Glomerular visceral epithelial cell (primary cell): ENCODE results near the gene ZNF780B.
"Not testable (repeated sequence)": the region's sequence is repeated elsewhere in the genome, so short reads cannot be mapped to it uniquely, and the experiment has no call there.

Experiments used
- DNase-seq: peaks from one replicate; pipeline ENCODE4 v3.0.0-alpha.2; 2016; ENCODE audit errors: extremely low spot score

The ZNF780B gene

GRCh38 chr19:40055832-40056504 lies at the start of gene ZNF780B:
ZNF780B (minus strand) TSS chr19:40056231; CDS start chr19:40050332, 5,899 bp downstream.
- DNase-seq: peak; percentile 63

GRCh38 chr19:40104754-40105153 lies 48.7 kb upstream of the ZNF780B start:
- DNase-seq: no peak

- no peak for DNase-seq
Observed at GRCh38 chr19:40103600-40103999, 47.6 kb upstream of the ZNF780B start.

- no peak for DNase-seq
Observed at GRCh38 chr19:40101813-40102212, 45.8 kb upstream of the ZNF780B start.

GRCh38 chr19:40093416-40093815 lies 37.4 kb upstream of the ZNF780B start:
- DNase-seq: no peak

- DNase-seq: no peak
Observed at GRCh38 chr19:40091205-40092129, 35.4 kb upstream of the ZNF780B start.

GRCh38 chr19:40090241-40091204 lies 34.5 kb upstream of the ZNF780B start, which contains the start of gene ZNF780A:
ZNF780A (minus strand) TSS chr19:40090943; CDS start chr19:40084753, 6,190 bp downstream.
- DNase-seq: peak; percentile 79

- DNase-seq: peak; percentile 35
Observed at GRCh38 chr19:40089462-40089861, 33.4 kb upstream of the ZNF780B start.

GRCh38 chr19:40088299-40089047 lies 32.4 kb upstream of the ZNF780B start:
- DNase-seq: no peak

- DNase-seq: no peak
Observed at GRCh38 chr19:40084948-40085347, 28.9 kb upstream of the ZNF780B start.

- no peak for DNase-seq
Observed at GRCh38 chr19:40081411-40081810, 25.4 kb upstream of the ZNF780B start.

GRCh38 chr19:40080289-40080688 lies 24.3 kb upstream of the ZNF780B start:
- DNase-seq: no peak

GRCh38 chr19:40078377-40078776 lies 22.3 kb upstream of the ZNF780B start:
- DNase-seq: no peak

GRCh38 chr19:40070058-40070457 lies 14.0 kb upstream of the ZNF780B start:
- no peak for DNase-seq

GRCh38 chr19:40059624-40060023 lies 3.6 kb upstream of the ZNF780B start:
- DNase-seq: no peak

- DNase-seq: no peak
Observed at GRCh38 chr19:40057166-40057565, 1.1 kb upstream of the ZNF780B start.

- no peak for DNase-seq
Observed at GRCh38 chr19:40056505-40056904, 474 bp upstream of the ZNF780B start.

- DNase-seq: no peak
Observed at GRCh38 chr19:40055049-40055448, 982 bp downstream of the ZNF780B start.

GRCh38 chr19:40054632-40055031 lies 1.4 kb downstream of the ZNF780B start:
- DNase-seq: no peak

- no peak for DNase-seq
Observed at GRCh38 chr19:40053491-40053890, 2.5 kb downstream of the ZNF780B start.

GRCh38 chr19:40041718-40042117 lies 14.3 kb downstream of the ZNF780B start:
- not testable (repeated sequence) for DNase-seq
